Smooth muscle cell (in vitro differentiated cells): ENCODE results near the gene RNF169. TPM values are rescaled to one million over a fixed set of nuclear protein-coding genes. Genes with fewer than 3 reads are reported as not detected.

Experiments
- DNase-seq: peaks from one replicate; lab custom pipeline; 2025; ENCODE audit not compliant: unreplicated experiment; lab: John Stamatoyannopoulos, UW
- H2AFZ ChIP-seq: fragments of 200-600 bp; sonication (generic); 2 replicates; pipeline ENCODE4 v1.6.0; 2016; ENCODE audit warnings: antibody characterized with exemption, low read depth, mild to moderate bottlenecking
- H3F3A ChIP-seq: fragments of 200-600 bp; sonication (generic); 2 replicates; pipeline ENCODE4 v1.6.0; 2017; ENCODE audit warnings: antibody characterized with exemption, low read depth
- H3K27ac ChIP-seq: fragments of 200-600 bp; sonication (generic); 2 replicates; pipeline ENCODE4 v1.5.1; 2016; ENCODE audit warnings: low read depth, mild to moderate bottlenecking
- H3K27me3 ChIP-seq: fragments of 200-600 bp; sonication (generic); 2 replicates; pipeline ENCODE4 v1.6.1; 2016; ENCODE audit warnings: low read depth, mild to moderate bottlenecking
- H3K36me3 ChIP-seq: fragments of 200-600 bp; sonication (generic); 2 replicates; pipeline ENCODE4 v1.5.1; 2016; ENCODE audit warnings: low read depth
- H3K4me1 ChIP-seq: fragments of 200-600 bp; sonication (generic); 2 replicates; pipeline ENCODE4 v1.5.1; 2016; ENCODE audit warnings: low read depth
- H3K4me2 ChIP-seq: fragments of 200-600 bp; sonication (generic); 2 replicates; pipeline ENCODE4 v1.6.0; 2016; ENCODE audit warnings: mild to moderate bottlenecking
- H3K4me3 ChIP-seq: fragments of 200-600 bp; sonication (generic); 2 replicates; pipeline ENCODE4 v1.5.1; 2016; ENCODE audit warnings: mild to moderate bottlenecking
- H3K79me2 ChIP-seq: fragments of 200-600 bp; sonication (generic); 2 replicates; pipeline ENCODE4 v1.6.0; 2016; ENCODE audit warnings: low read depth, mild to moderate bottlenecking
- H3K9ac ChIP-seq: fragments of 200-600 bp; sonication (generic); 2 replicates; pipeline ENCODE4 v1.6.0; 2016; ENCODE audit warnings: low read depth
- H3K9me3 ChIP-seq: fragments of 200-600 bp; sonication (generic); replicated peaks from 2 replicates; pipeline ENCODE4 v1.5.1; 2016; ENCODE audit warnings: low read depth
- H4K20me1 ChIP-seq: fragments of 200-600 bp; sonication (generic); 2 replicates; pipeline ENCODE4 v1.6.0; 2016; ENCODE audit warnings: low read depth
- CTCF ChIP-seq: fragments of 200-600 bp; sonication (generic); IDR thresholded peaks from 2 replicates; pipeline ENCODE4 v1.5.1; 2017; ENCODE audit warnings: borderline replicate concordance, mild to moderate bottlenecking, antibody characterized with exemption; ENCODE audit not compliant: insufficient read depth, poor library complexity, severe bottlenecking
- WGBS: methylation state at CpG from one replicate; pipeline ENCODE4 v1.1.7; 2016; ENCODE audit warnings: low lambda C conversion rate; 5-methylcytosine and 5-hydroxymethylcytosine counted together
- polyA plus RNA-seq: library from polyadenylated mRNA; unstranded; fragments of >200 nt; fragmentation: Nextera tagmentation; extraction: Ambion mirVana; gene quantifications from 2 replicates; pipeline ENCODE4 v1.2.1, GENCODE V29; 2016
- total RNA-seq: library from RNA; depleted of rRNA; stranded (reverse); fragments of >200 nt; gene quantifications from 2 replicates; pipeline ENCODE4 v1.2.3, GENCODE V29; 2014

RNF169 gene
- total and polyA plus RNA-seq, 2 experiments from 2014 or later = 2.2 to 13.6 TPM

DNA sequence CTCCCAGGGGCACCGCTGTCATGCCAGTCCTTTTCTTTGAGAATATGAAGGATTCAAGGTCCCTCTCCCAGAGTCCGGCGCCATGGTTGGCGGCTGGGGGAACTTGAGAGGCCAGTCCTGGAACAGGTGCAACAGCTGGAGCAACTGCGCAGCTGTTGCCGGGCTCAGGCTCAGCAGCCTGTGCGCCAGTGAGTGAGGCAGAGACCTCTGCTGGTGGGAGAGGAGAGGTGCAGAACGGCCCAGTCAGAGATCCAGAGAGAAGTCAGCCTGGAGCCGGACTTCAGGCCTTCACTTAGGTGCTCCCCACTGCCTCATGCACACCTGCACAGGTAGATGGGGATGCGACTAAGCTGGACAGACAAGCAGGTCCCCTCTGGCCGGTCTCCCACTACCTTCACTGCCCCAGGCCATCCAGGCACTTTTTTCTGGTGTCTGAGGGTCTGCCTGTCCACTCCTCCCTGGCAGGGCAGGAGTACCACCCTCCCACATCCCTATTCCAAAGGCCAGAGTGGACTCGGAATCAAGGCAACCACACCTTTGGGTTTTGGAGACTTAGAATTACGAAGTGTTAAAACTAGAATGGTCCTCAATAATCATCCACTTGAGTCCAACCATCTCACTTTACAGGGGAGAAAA is 22.0 kb upstream of the RNF169 start:
- no peak overlapping the region for H3K27ac ChIP-seq
- H3K36me3 ChIP-seq = no peaks in the 10 kb centered on the region
- H3K4me1 ChIP-seq = peaks cover 4% of the 10 kb centered on the region
- no peaks in the 10 kb centered on the region for H3K9me3 ChIP-seq
- H3K27me3 ChIP-seq = peaks cover 37% of the 10 kb centered on the region
- peak; percentile 16 for DNase-seq
- H3K79me2 ChIP-seq = no peaks in the 10 kb centered on the region
- no peaks in the 10 kb centered on the region for H3F3A ChIP-seq
- no peak overlapping the region for H3K4me3 ChIP-seq
- peak; percentile 85 for TF ChIP-seq CTCF
- WGBS = 15% methylated on average over 13 of the region's 13 CpGs
- H3K4me2 ChIP-seq = peak overlapping the region; percentile 64
- H4K20me1 ChIP-seq = no peaks in the 10 kb centered on the region
- no peak overlapping the region for H3K9ac ChIP-seq
- H2AFZ ChIP-seq = no peak overlapping the region

GRCh38 chr11:74729397-74729796 is 19.3 kb upstream of the RNF169 start:
- no peak for DNase-seq
- Histone ChIP-seq H3K4me3 (no peak overlapping the region), H3K27me3 (peaks cover 63% of the 10 kb centered on the region), H3K27ac (no peak overlapping the region), H3K36me3 (no peaks in the 10 kb centered on the region), H3K79me2 (no peaks in the 10 kb centered on the region), H3K4me2 (no peak overlapping the region), H3K9me3 (no peaks in the 10 kb centered on the region), H4K20me1 (no peaks in the 10 kb centered on the region), H3K4me1 (peaks cover 6% of the 10 kb centered on the region), H3K9ac (no peak overlapping the region), H3F3A (no peaks in the 10 kb centered on the region), H2AFZ (no peak overlapping the region)
- no peak for TF ChIP-seq CTCF
- WGBS = 70% methylated on average over 4 of the region's 4 CpGs

DNA sequence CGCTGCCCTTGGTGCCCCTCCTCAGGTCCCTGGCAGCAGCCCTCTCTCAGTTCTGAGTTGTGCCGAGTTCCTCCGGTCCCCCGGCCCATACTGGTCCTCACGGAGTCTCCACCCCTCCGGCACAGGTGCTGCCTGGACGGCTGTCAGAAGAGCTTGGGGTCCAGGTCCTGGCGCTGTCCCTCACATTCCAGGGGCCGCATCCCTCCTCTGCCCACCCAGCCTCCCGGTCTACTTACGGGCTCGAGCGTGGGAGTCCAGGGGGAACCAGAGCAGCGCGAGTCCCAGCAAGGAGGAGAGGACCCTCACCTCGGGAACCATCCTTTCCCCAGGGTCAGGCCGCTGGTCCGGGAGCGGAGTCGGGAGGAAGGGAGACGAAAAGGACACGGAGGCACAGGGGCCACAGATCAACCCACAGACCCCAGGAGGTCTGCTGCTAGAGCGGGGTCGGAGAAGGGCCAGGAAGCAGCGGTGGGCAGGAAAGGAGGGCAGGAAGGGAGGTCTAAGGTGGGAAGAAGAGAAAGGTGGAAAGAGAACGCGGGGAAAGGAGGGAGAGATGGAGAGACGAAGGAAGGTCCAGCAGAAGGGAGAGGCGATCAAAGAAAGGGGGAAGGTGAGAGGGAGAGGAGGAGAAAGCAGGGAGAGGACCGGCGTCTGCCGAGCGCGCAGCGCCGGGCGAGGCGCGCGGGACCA is 17.9 kb upstream of the RNF169 start:
- peak overlapping the region; percentile 78 for H3K4me2 ChIP-seq
- WGBS = 14% methylated on average over 31 of the region's 40 CpGs
- no peaks in the 10 kb centered on the region for H3K79me2 ChIP-seq

More for the DNA sequence above, 17.9 kb upstream of the RNF169 start:
- no peaks in the 10 kb centered on the region for H3K9me3 ChIP-seq
- H3K9ac ChIP-seq = no peak overlapping the region
- no peaks in the 10 kb centered on the region for H3K36me3 ChIP-seq
- H3F3A ChIP-seq = no peaks in the 10 kb centered on the region
- H4K20me1 ChIP-seq = no peaks in the 10 kb centered on the region
- peak overlapping the region; percentile 37 for H3K4me3 ChIP-seq
- peaks cover 6% of the 10 kb centered on the region for H3K4me1 ChIP-seq
- H3K27me3 ChIP-seq = peaks cover 70% of the 10 kb centered on the region
- no peak for DNase-seq
- TF ChIP-seq CTCF = no peak
- no peak overlapping the region for H2AFZ ChIP-seq
- H3K27ac ChIP-seq = no peak overlapping the region
